Osteoblast (primary cell): ENCODE measurements around the gene EFHD2. TPM values are rescaled to one million over a fixed set of nuclear protein-coding genes. Genes with fewer than 3 reads are reported as not detected.
A peak's percentile ranks its signal among the peaks of the same experiment; 100 is the strongest.

Experiments used
- DNase-seq: peaks from one replicate; pipeline ENCODE4 v3.0.0; 2011; ENCODE audit warnings: low spot score, mixed read lengths; ENCODE audit not compliant: insufficient read length; ENCODE audit errors: missing footprints
- H2AFZ ChIP-seq: 2 replicates; pipeline ENCODE4 v1.6.0; 2011; ENCODE audit warnings: mild to moderate bottlenecking, low read length
- H3K27ac ChIP-seq: 2 replicates; pipeline ENCODE4 v1.5.1; 2011; ENCODE audit warnings: mild to moderate bottlenecking, low read depth, low read length, moderate library complexity
- H3K27me3 ChIP-seq: 2 replicates; pipeline ENCODE4 v1.6.0; 2012; ENCODE audit warnings: mild to moderate bottlenecking, control low read depth, inconsistent platforms, low read length, moderate library complexity; ENCODE audit not compliant: insufficient read depth
- H3K36me3 ChIP-seq: 2 replicates; pipeline ENCODE4 v1.5.1; 2011; ENCODE audit warnings: mild to moderate bottlenecking, low read length, control low read depth, moderate library complexity; ENCODE audit not compliant: insufficient read depth
- H3K4me1 ChIP-seq: 2 replicates; pipeline ENCODE4 v1.5.1; 2011; ENCODE audit warnings: mild to moderate bottlenecking, low read length, control low read depth, moderate library complexity; ENCODE audit not compliant: insufficient read depth
- H3K4me2 ChIP-seq: 2 replicates; pipeline ENCODE4 v1.6.0; 2011; ENCODE audit warnings: mild to moderate bottlenecking, low read length; ENCODE audit not compliant: insufficient read depth
- H3K4me3 ChIP-seq: fragments of 200-600 bp; sonication (generic); 3 replicates; pipeline ENCODE4 v1.5.1; 2012; ENCODE audit warnings: mild to moderate bottlenecking, low read length, inconsistent platforms; ENCODE audit not compliant: insufficient read depth
- H3K79me2 ChIP-seq: 2 replicates; pipeline ENCODE4 v1.6.0; 2012; ENCODE audit warnings: mild to moderate bottlenecking, low read length, control low read depth, inconsistent platforms; ENCODE audit not compliant: insufficient read depth
- H3K9me3 ChIP-seq: 2 replicates; pipeline ENCODE4 v1.5.1; 2011; ENCODE audit warnings: low read depth, low read length, control low read depth
- H4K20me1 ChIP-seq: 2 replicates; pipeline ENCODE4 v1.6.0; 2012; ENCODE audit warnings: mild to moderate bottlenecking, low read length, control low read depth; ENCODE audit not compliant: insufficient read depth
- CTCF ChIP-seq: IDR thresholded peaks from 2 replicates; pipeline ENCODE4 v1.5.1; 2011; ENCODE audit warnings: mild to moderate bottlenecking, low read depth, low read length, moderate library complexity; ENCODE audit errors: extremely low read depth
- total RNA-seq: library from RNA; depleted of rRNA; stranded (reverse); fragments of >200 nt; gene quantifications from 2 replicates; pipeline ENCODE4 v1.2.3, GENCODE V29; 2012

Gene EFHD2
- total RNA-seq, 1 donor, result 35.8 TPM

GRCh38 chr1:15410223-15410883 is 665 bp downstream of the EFHD2 start:
- DNase-seq, result no peak
- peaks cover 32% of the 10 kb centered on the region for H4K20me1 ChIP-seq
- peak overlapping the region; percentile 76 for H3K27ac ChIP-seq
- H3K4me3 ChIP-seq, result peak overlapping the region; percentile 90
- H3K4me2 ChIP-seq, result peak overlapping the region; percentile 98
- H3K27me3 ChIP-seq, result no peaks in the 10 kb centered on the region
- H3K36me3 ChIP-seq, result peaks cover 14% of the 10 kb centered on the region
- no peak for TF ChIP-seq CTCF
- peak overlapping the region; percentile 70 for H2AFZ ChIP-seq
- H3K79me2 ChIP-seq, result peaks cover 52% of the 10 kb centered on the region
- H3K9me3 ChIP-seq, result no peaks in the 10 kb centered on the region
- peaks cover 39% of the 10 kb centered on the region for H3K4me1 ChIP-seq

- Histone ChIP-seq H3K27ac (peak overlapping the region; percentile 76), H3K79me2 (peaks cover 57% of the 10 kb centered on the region)
- no peak for TF ChIP-seq CTCF
Measured at GRCh38 chr1:15410884-15411245, 1.2 kb downstream of the EFHD2 start.

GRCh38 chr1:15411593-15412137 is 2.0 kb downstream of the EFHD2 start:
- Histone ChIP-seq H3K79me2 (peaks cover 61% of the 10 kb centered on the region), H3K4me1 (peaks cover 48% of the 10 kb centered on the region)

More at GRCh38 chr1:15410884-15411245, 1.2 kb downstream of the EFHD2 start:
- H3K4me3 ChIP-seq, result peak overlapping the region; percentile 90
- H3K4me2 ChIP-seq, result peak overlapping the region; percentile 98
- H2AFZ ChIP-seq, result peak overlapping the region; percentile 70
- DNase-seq, result no peak
- H3K4me1 ChIP-seq, result peaks cover 42% of the 10 kb centered on the region
- H3K36me3 ChIP-seq, result peaks cover 14% of the 10 kb centered on the region
- H4K20me1 ChIP-seq, result peaks cover 32% of the 10 kb centered on the region
- H3K9me3 ChIP-seq, result no peaks in the 10 kb centered on the region
- H3K27me3 ChIP-seq, result no peaks in the 10 kb centered on the region

More at GRCh38 chr1:15411593-15412137, 2.0 kb downstream of the EFHD2 start:
- no peaks in the 10 kb centered on the region for H3K27me3 ChIP-seq
- H3K4me2 ChIP-seq, result peak overlapping the region; percentile 98
- peak overlapping the region; percentile 90 for H3K4me3 ChIP-seq
- peaks cover 32% of the 10 kb centered on the region for H4K20me1 ChIP-seq
- no peak for DNase-seq
- no peak overlapping the region for H2AFZ ChIP-seq
- H3K9me3 ChIP-seq, result no peaks in the 10 kb centered on the region
- H3K27ac ChIP-seq, result peak overlapping the region; percentile 39
- H3K36me3 ChIP-seq, result peaks cover 14% of the 10 kb centered on the region
- no peak for TF ChIP-seq CTCF
